ACC112 (cell line): ENCODE measurements around the gene SLC2A11.

Experiments
- H2AFZ ChIP-seq: fragments of 200-600 bp; sonication (generic); one replicate; pipeline ENCODE4 v1.6.0; 2017; ENCODE audit warnings: antibody characterized with exemption, low read length; ENCODE audit not compliant: unreplicated experiment
- H3K27ac ChIP-seq: fragments of 200-600 bp; sonication (generic); 2 replicates; pipeline ENCODE4 v1.5.1; 2014; ENCODE audit warnings: low read depth, mild to moderate bottlenecking, antibody characterized with exemption, low read length, moderate library complexity
- H3K27me3 ChIP-seq: fragments of 200-600 bp; sonication (generic); 2 replicates; pipeline ENCODE4 v1.6.1; 2014; ENCODE audit warnings: mild to moderate bottlenecking, antibody characterized with exemption, low read length, moderate library complexity, mixed read lengths; ENCODE audit not compliant: insufficient read depth
- H3K36me3 ChIP-seq: fragments of 200-600 bp; sonication (generic); 2 replicates; pipeline ENCODE4 v1.6.1; 2016; ENCODE audit warnings: mild to moderate bottlenecking, antibody characterized with exemption, low read length, moderate library complexity, mixed read lengths; ENCODE audit not compliant: insufficient read depth
- H3K4me1 ChIP-seq: fragments of 200-600 bp; sonication (generic); one replicate; pipeline ENCODE4 v1.6.1; 2016; ENCODE audit warnings: low read length, mixed read lengths; ENCODE audit not compliant: insufficient read depth, unreplicated experiment, control insufficient read depth
- H3K4me3 ChIP-seq: fragments of 200-600 bp; sonication (generic); 2 replicates; pipeline ENCODE4 v1.5.1; 2014; ENCODE audit warnings: mild to moderate bottlenecking, low read depth, low read length
- H3K79me2 ChIP-seq: fragments of 200-600 bp; sonication (generic); one replicate; pipeline ENCODE4 v1.6.0; 2016; ENCODE audit warnings: low read length; ENCODE audit not compliant: control insufficient read depth, unreplicated experiment, insufficient read depth

Gene SLC2A11

GRCh38 chr22:23833017-23833751 is 24.5 kb upstream of the SLC2A11 start:
- no peaks in the 10 kb centered on the region for H3K36me3 ChIP-seq
- H2AFZ ChIP-seq, result no peak overlapping the region
- H3K79me2 ChIP-seq, result no peaks in the 10 kb centered on the region
- H3K4me1 ChIP-seq, result peaks cover 12% of the 10 kb centered on the region
- no peaks in the 10 kb centered on the region for H3K27me3 ChIP-seq
- H3K27ac ChIP-seq, result no peak overlapping the region
- no peak overlapping the region for H3K4me3 ChIP-seq

GRCh38 chr22:23833911-23834317 is 23.8 kb upstream of the SLC2A11 start:
- no peaks in the 10 kb centered on the region for H3K36me3 ChIP-seq
- no peaks in the 10 kb centered on the region for H3K79me2 ChIP-seq
- no peak overlapping the region for H3K4me3 ChIP-seq

GRCh38 chr22:23834406-23834792 is 23.3 kb upstream of the SLC2A11 start:
- no peaks in the 10 kb centered on the region for H3K36me3 ChIP-seq
- H3K27ac ChIP-seq, result no peak overlapping the region
- H3K27me3 ChIP-seq, result no peaks in the 10 kb centered on the region
- H2AFZ ChIP-seq, result no peak overlapping the region
- peaks cover 9% of the 10 kb centered on the region for H3K4me1 ChIP-seq
- no peak overlapping the region for H3K4me3 ChIP-seq
- H3K79me2 ChIP-seq, result no peaks in the 10 kb centered on the region

More at GRCh38 chr22:23833911-23834317, 23.8 kb upstream of the SLC2A11 start:
- no peak overlapping the region for H2AFZ ChIP-seq
- peaks cover 12% of the 10 kb centered on the region for H3K4me1 ChIP-seq
- no peak overlapping the region for H3K27ac ChIP-seq
- H3K27me3 ChIP-seq, result no peaks in the 10 kb centered on the region

GRCh38 chr22:23834793-23835483 is 22.7 kb upstream of the SLC2A11 start:
- Histone ChIP-seq H3K27ac (no peak overlapping the region), H3K79me2 (no peaks in the 10 kb centered on the region), H3K4me1 (peaks cover 4% of the 10 kb centered on the region), H3K4me3 (no peak overlapping the region), H2AFZ (no peak overlapping the region), H3K36me3 (no peaks in the 10 kb centered on the region), H3K27me3 (no peaks in the 10 kb centered on the region)

GRCh38 chr22:23835484-23836144 is 22.1 kb upstream of the SLC2A11 start:
- H3K27ac ChIP-seq, result no peak overlapping the region
- no peaks in the 10 kb centered on the region for H3K79me2 ChIP-seq
- H3K27me3 ChIP-seq, result no peaks in the 10 kb centered on the region
- H2AFZ ChIP-seq, result no peak overlapping the region
- no peaks in the 10 kb centered on the region for H3K4me1 ChIP-seq
- H3K4me3 ChIP-seq, result no peak overlapping the region
- no peaks in the 10 kb centered on the region for H3K36me3 ChIP-seq

GRCh38 chr22:23836281-23836680 is 21.4 kb upstream of the SLC2A11 start:
- Histone ChIP-seq H3K36me3 (no peaks in the 10 kb centered on the region), H3K4me3 (no peak overlapping the region), H3K4me1 (no peaks in the 10 kb centered on the region), H3K27me3 (no peaks in the 10 kb centered on the region), H3K79me2 (no peaks in the 10 kb centered on the region), H3K27ac (no peak overlapping the region), H2AFZ (no peak overlapping the region)

GRCh38 chr22:23836692-23837495 is 20.8 kb upstream of the SLC2A11 start:
- no peaks in the 10 kb centered on the region for H3K27me3 ChIP-seq
- H3K79me2 ChIP-seq, result no peaks in the 10 kb centered on the region
- no peak overlapping the region for H3K4me3 ChIP-seq
- no peaks in the 10 kb centered on the region for H3K36me3 ChIP-seq
- no peak overlapping the region for H2AFZ ChIP-seq
- no peak overlapping the region for H3K27ac ChIP-seq
- H3K4me1 ChIP-seq, result no peaks in the 10 kb centered on the region

GRCh38 chr22:23837496-23837859 is 20.2 kb upstream of the SLC2A11 start:
- no peak overlapping the region for H3K27ac ChIP-seq
- no peaks in the 10 kb centered on the region for H3K36me3 ChIP-seq
- H3K4me1 ChIP-seq, result no peaks in the 10 kb centered on the region
- H3K79me2 ChIP-seq, result no peaks in the 10 kb centered on the region
- no peak overlapping the region for H3K4me3 ChIP-seq
- no peaks in the 10 kb centered on the region for H3K27me3 ChIP-seq
- H2AFZ ChIP-seq, result no peak overlapping the region

- no peak overlapping the region for H3K27ac ChIP-seq
- peak overlapping the region; percentile 37; the same call in 1 of the 2 replicates for H3K4me3 ChIP-seq
These were observed 19.6 kb upstream of the SLC2A11 start for GRCh38 chr22:23837911-23838680.

More at GRCh38 chr22:23837911-23838680, 19.6 kb upstream of the SLC2A11 start:
- no peaks in the 10 kb centered on the region for H3K79me2 ChIP-seq
- no peak overlapping the region for H2AFZ ChIP-seq
- no peaks in the 10 kb centered on the region for H3K4me1 ChIP-seq
- H3K36me3 ChIP-seq, result no peaks in the 10 kb centered on the region
- H3K27me3 ChIP-seq, result no peaks in the 10 kb centered on the region
